Activated CD8-positive, alpha-beta memory T cell treated with anti-CD3 and anti-CD28 coated beads, Interleukin-2, amount 50 U/mL, for 24 hours (primary cell): ENCODE data around the gene CCNK.

Experiments used
- DNase-seq: peaks from one replicate; pipeline ENCODE4 v3.0.0-alpha.2; 2020; ENCODE audit errors: extremely low read depth

CCNK gene

DNA sequence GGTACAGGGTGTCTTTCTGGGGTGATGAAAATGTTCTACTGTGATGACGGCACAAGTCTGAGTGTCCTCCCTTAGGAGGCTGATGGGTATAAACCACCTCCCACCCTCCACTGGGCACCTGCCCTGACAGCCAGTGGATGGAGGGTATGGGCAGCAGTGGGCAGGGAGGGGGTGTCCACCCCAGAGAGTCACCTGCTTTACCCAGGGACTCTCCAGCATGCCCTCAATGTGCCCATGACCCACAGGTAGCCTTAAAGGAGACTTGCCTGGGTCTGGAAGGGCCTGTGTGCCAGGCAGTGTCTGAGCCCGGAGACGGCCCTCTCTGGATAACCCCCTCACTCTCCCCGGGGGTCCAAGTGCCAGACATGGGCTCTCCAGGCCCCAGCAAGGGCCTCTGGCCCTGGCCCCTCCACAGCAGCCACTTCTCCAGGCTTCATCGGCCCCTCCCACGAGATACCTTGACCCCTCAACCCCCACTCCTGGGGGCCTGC lies 38.8 kb downstream of the CCNK start:
- DNase-seq = no peak

DNA sequence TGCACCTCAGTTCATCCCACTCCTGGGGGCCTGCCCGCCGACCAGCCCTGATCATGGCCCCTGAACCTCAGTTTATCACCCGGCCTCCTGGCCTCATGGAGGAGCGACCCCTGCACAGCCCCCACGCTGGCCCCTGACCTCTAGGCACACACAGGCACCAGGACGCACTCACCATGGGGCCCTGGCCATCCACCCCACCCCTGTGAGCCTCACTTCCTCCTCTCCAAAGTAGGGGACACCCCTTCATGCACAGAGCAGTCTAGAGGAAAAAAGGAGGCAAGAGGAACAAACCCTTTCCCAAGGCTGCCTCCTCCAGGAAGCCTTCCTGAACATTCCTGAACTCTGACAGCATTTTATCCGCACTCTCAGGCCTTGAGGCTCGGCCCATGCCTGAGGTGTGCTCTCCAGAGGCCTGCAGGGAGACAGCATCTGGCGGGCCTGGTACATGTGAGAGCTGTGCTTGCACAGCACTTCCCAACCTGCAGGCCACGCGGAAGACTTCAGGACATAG lies 39.4 kb downstream of the CCNK start:
- DNase-seq = no peak

DNA sequence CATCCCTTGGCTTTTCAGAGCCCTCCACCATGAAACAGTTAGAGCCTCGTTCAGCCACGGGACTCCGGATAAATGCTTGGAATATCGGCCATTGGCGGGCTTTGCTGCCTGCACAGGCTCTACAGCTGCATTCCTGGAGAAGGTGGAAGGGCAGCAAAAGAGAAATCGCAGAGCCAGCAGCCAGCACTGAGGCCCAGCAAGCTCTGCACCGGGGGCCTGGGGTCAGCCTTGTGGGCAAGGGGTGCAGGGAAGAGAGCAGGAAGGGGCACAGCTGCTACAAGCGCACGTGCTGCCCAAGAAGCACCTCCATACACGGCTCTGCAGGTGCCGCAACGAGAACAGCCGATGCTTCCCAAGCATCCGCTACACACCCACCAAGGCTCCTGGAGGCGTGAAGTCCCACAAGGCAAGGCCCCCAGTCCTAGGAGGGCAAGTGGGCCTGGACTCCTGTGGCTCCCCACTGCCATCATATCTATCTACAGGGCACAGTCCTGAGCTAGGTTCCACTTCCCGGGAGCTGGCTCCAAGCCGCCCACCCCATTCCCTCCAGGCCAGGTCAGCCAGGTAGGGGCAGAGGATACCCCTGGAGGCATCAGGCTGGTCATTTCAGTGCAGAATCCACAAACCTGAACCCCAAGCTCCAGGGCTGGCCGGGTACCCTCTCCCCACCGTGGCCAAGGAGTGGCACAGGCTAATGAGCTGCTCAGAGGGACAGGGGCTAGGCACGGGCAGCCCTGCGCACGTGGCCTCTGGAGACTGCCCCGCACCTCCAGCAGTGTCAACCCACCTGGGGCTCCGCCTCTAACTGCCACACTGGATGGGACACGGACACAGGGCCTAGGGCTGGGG lies 40.2 kb downstream of the CCNK start:
- DNase-seq = no peak

DNA sequence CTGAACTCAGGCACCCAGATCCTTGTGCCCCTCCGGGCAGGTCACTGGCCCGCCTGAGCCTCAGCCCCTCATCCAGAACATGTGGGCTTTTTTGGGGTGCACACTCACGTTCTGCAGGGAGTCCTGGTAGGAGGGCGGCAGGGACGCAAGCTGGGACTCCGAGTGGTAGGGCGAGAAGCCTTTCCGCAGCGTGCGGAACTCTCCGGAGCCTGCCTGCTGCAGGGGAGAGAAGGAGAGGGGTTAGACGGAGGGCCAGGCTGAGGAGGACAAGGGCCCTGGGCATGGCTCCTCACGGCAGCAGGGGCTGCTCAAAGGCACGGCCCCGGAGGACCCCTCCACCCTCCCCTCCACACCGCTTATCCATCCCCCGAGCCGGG lies 40.8 kb downstream of the CCNK start:
- no peak for DNase-seq

DNA sequence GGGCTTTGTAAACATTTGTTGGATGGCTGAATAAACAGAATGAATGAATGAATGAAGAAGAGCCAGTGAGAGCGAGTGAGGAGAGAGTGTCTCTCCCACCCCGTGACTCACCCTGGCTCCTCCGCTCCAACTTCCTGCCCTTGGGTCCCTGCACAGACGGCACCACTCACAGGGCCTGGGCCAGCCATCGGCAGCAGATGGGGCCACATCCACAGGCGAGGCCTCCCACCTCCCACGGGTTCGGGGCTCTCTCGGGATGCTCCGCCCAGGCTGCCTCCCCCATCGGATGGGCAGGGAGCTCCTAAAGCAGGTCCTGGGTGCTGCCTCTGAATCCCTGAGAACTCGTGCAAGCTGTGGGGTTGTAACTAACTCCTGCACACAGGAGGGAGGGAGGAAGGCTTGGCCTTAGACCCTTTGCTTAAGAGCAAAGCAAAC lies 41.3 kb downstream of the CCNK start:
- DNase-seq = no peak

DNA sequence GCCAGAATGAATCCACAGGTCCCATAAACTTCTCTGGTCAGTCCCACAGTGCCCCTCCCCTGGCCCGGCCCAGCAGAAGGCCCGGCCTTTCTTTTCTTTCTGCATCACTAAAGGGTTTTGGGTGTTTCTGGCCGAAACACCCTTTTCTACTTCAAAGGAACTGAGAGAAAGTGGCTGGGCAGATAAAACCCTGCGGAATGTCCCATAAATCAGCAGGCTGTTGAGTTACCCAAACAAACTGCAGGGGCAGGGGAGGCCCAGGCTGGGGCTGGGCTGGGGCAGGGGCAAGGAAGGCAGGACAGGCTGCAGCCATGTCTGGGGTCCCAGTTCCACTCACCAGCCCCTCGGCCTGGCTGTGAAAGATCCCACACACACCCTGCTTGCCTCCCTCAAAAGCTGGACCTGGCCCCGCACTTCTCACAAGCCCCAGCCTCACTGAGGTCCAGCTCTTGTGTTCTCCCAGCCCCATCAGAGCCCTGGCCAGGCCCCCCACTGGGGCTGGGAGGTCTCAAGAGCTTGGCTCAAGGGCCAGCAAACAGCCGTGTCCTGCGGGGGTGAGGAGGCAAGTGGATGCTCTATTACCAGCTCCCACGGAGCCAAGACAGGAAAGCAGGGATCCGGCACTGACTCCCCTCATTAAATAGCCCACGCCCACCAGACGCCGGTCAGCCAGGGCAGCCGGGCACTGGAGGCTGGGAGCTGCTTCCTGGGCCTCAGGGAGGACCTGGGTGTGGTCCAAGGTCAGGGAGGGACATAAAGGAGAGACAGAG lies 41.9 kb downstream of the CCNK start:
- DNase-seq = no peak

DNA sequence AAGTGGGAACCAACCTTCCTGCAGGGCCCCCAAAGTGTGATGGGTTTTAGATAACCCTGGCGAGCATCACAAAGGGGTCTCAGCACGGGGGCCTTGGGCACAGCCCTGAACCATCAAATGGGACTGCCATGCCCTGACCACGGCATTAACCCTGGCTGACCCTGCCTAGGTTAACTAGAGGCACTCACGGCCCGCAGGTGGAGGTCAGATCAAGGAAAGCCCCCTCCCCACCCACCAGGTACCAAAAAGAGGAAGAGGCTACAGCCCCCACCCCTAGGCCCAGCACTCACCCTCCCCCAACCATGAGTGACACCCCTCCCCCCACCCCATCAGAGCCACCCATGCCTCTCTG lies 42.5 kb downstream of the CCNK start:
- DNase-seq = no peak

DNA sequence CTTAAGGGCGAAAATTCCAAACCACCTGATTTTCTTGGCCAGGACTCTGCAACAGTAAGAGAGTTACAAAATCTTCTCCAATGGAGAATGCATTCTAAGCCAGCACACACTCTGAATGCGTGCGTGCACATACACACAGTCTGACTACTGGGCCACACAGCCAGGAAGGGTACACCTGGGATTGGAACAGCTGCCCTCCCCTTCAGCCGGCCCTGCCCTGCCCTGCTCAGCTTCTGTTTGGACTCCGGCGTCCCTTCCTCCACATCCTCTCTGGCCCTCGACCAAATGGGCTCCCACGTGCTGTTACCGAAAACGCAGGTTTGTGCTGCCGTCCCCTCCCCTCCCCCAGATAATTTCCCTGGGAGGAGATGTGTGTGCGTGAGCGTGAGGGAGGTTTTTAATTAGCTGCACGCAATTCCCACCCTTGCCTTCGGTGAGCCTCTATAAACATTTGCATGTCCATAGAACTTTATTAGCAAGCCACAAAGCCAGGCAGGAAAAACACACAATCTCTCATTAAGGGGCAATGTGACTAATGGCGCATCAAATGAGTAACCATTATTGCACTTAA lies 43.0 kb downstream of the CCNK start:
- no peak for DNase-seq

DNA sequence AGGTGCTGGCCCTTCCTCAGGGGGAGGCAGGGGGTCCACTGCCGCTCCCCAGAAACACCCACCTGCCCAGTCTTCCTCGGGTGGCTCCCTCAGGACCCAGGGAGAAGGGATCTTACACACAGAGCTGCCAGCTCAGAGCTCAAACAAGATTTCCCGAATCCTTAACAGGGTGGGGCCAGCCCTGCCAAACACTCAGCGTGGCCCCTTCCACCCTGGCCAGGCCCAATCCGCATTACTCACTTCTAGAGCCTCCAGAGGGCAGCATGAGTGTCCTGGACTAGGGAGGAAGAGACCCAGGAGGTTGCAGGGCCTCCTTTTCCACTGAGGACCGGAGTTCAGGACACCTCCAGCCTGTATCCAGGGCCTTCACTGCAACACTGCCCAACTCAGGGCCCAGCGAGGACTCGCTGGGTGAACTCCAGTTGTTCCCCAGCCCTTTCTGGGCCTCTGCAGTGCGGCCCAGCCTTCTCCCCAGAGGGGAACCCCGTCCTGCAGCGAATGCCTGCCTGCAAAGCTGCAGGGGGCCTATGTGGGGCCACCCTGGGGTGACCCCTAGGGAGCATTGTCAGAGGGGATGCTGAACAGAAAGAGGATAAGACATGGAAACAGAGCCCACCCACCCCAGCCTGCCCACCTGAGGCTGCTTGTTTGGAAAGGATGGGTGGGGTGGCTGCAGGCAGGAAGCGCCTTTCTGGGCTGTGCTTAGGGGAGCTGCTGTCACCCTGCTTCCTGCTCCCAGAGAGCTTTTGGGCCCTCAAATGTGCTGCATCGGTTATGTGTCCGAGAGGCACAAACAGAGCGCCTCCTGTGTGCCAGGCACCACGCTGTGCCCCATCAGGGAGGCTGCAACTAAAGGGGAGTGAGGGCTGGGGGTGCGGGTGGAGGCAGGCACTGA lies 43.8 kb downstream of the CCNK start:
- DNase-seq = no peak

DNA sequence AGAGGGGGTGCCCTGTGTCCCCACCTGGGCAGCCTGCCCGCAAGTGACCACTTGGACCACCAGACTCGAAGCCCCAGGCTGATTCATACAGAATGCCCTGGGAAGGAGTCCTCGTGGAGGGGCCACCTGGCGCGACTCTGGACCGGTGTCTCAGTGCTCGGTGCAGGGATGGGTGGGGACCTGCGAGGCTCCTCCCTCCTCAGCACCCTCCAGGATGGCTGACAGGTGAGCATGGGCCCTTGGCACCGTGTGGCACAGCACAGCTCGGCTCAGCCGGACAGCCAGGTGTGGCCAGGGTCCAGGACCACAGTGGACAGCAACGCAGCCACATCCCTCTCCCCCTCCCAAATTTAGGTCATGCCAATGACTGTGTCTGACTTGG lies 44.5 kb downstream of the CCNK start:
- DNase-seq = no peak

DNA sequence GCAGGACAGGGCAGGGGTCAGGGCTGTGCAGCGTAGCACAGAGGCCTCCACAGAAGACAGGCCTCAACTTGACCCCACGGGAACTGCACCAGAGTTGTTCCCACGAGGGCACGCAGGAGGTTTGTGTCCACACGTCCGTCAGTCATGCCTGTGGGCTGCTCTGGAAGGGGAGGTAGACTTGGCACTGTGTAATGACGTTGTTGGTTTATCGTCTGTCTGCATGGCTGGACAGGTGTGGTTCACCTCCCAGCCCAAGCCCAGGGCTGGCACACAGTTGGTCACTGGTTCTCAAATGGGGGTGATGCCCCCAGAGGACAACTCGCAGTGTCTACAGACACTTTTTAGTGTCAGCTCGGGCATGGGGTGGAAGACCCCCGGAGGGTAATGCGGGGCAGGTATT lies 45.8 kb downstream of the CCNK start:
- no peak for DNase-seq

DNA sequence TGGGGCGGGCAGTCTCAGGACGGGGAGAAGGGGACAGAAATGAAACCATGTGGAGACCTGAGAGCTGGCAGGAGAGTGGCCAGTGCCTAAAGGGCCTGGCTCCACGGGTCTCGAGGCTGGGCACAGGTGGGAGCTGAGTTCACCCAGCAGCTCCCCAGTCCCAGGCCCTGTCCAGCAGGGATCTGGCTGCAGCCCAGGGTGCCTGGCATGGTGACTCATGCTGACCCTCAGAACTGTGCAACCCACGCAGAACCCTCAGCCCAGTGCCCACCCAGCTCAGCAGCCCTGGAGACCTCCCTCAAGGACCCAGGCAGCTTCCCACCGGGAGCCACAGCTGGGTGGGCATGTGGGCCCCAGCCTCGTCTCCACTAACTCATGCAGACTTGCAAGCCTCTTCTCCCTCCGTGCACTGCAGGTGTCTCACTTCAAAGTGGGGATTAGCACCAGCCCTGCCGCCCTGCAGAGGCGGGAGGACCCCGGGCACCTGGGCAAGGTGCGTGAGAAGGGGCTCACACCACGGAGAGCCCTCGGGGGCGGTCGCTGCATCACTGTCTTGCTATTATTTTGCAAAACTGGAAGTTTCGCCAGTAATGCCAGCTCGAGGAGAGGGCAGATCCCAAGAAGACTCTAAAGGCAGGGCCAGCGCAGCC lies 46.3 kb downstream of the CCNK start:
- no peak for DNase-seq

DNA sequence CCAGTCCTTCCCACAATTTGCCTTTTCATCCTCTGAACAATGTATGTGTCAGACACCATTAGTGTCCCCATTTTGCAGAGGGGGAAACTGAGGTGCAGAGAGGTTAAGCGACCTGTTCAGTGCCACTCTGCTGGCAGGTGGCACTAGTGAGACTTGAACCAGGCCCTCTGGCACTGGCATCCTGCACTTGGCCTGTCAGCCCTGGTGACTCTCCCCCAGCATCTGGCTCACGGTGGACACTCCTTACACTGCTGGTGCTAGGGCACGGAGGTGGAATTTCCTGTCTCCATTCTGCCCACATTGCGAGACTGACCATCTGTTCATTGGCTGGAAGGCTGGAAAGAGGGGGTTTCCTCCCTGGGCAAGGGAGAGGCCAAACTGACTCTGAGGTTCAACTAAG lies 48.7 kb downstream of the CCNK start:
- no peak for DNase-seq

DNA sequence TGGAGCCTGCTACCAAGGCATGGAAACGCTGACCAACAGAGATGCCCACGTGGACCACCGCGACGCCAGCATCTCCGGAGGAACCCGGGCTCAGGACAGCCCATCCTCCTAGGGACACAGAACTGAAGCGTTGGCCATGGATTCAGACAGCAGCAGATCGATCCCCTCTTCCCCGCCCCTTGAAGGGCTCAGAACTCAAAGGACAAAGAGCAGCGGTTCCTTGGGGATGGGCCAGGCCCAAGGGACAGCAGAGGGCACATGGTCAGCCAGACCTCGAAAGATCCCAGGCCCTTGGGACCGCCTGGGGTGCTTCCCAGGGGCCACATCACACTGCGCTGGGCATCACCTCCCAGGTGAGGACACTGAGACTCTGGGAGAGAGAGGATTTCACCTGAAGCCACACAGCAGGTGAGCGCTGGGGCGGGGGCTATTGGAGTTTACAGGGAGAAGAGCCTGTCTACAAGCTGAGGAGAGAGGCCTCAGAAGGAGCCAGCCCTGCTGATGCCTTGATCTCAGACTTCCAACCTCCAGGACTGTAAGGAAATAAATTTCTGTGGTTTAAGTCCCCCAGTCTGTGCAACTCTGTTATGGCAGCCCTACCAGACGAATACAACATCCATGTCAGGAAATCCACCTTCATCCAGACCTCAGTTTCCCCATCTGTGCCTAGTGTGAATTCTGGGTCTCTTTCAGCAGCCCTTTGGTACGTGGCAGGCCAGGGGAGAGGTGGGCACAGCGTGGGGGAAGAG lies 49.4 kb downstream of the CCNK start:
- no peak for DNase-seq

DNA sequence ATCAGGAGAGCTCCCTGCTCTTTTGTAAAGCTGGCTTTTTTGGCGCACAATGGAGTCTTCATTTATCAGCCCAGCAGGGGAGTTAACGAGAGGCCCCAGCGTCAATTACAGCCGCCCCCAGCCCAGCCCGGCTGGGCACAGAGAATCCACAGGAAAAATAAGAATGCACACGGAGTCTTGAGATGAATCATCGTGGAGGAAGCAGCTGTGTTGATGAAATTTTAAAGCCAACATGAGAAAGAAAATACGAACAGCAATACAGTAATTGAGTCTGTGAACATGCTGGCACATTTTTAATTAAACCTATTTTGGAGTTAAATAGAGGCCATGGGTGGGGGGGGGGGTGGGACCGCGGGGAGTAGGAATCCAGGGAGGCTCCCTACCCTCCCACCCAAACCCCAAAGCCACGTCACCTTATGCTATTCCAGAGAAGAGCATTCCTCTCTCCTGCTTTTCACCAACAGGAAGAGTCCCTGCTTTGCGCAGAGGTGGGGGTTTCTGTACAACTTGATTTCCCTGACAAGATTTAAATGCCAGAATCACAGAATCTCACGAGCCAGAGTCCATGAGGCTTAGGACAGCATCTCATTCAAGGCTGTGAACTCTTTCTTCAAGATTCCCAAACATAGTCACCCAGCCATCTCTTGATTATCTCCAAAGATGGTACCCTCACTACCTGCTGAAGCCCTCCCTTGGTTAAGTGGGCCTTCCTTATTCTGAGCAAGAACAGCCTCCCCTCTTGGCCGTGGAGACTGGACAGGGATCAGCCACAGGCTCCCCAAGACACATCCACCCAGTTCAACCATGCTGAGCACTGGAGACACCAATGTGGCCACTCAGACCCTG lies 50.3 kb downstream of the CCNK start:
- DNase-seq = no peak

DNA sequence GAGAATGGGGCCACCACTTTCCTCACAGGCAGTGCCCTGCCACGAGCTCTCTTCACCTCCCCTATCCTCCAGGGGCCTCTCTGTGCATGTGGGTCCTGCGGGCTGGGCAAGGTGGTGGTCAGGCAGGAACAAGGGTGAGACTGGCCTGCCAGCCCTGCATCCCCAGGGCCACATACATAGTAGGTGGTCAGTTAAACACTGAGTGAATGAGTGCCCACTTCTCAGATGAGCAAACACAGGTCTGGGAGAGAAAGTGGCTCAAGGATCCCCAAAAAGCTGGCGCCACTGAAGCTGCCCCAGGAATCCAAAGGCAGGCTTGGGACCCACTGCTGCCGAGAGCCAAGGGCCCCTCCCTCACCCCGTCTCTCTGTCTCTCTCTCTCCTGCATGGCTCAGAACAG lies 51.1 kb downstream of the CCNK start:
- no peak for DNase-seq

DNA sequence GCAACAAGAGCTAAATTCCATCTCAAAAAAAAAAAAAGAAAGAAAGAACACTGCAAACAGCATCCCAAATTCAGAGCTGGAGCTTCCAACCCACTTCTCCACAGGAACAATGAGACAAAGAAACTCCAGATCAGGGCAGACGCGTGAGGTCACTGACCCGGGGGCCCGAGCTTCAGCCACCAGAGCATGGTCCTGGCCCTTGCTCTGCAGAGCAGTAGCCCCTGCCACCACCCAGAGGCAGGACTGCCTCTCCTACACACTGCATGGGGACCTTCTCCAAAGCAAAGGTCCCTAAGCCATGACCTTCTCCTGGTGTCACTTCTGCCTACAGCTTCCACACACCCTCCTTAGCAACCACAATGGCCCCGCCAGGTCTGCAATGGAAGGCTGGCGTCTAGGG lies 53.1 kb downstream of the CCNK start:
- no peak for DNase-seq

DNA sequence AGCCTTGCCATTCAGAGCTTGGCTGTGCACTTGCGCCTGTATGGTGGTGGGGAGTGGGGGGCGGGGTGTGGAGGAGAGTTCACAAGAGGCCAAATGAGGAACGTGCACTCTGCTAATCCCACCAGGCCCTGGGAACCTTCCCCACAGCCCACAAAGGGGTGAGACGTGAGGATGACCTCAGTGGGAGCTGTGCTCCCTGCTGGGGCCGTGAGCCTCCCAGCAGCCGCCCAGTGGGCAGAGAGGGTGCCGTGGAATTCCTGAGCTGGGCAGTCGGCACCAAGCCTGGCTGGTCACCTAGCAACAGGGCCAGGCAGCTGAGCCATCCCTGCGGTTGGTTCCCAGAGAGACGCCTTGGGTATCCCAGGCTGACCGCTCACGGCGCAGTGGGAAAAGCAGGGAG lies 53.7 kb downstream of the CCNK start:
- DNase-seq = no peak

DNA sequence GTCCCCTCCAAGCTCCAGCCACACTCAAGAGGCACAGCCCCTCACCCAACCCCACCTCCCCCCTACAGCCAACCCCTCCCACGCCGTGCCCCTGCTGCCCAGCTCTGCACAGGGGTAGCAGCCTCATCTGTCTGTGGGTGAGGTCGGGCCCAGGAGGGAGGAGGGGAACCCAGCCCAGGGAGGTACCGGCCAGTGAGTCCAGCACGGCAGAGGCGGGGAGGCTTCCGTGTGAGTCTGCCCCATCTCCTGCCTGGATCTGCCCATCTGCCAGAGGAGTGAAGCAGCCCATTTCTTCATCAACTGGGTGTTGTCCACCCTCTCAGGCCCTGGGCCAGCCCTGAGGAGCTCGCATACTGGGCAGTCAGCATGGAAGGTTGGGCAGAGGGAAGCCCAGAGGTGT lies 54.2 kb downstream of the CCNK start:
- no peak for DNase-seq
